ENCODE measurements around the gene OR6B3. TPM values are rescaled to one million over a fixed set of nuclear protein-coding genes. Genes with fewer than 3 reads are reported as not detected.
A peak's percentile ranks its signal among the peaks of the same experiment; 100 is the strongest.

The OR6B3 gene
- total and polyA plus RNA-seq, 7 donors: not detected

- intact Hi-C loops (cut with DNase I): no loop called here
- no peak for DNase-seq
These were observed 31.7 kb downstream of the OR6B3 start for GRCh38 chr2:240021488-240022104.

GRCh38 chr2:240018071-240018750 lies 35.1 kb downstream of the OR6B3 start:
- Histone ChIP-seq H3K9me3 (no peaks in the 10 kb centered on the region), H3K4me1 (peaks cover 0 to 20% (median 5%) of the 10 kb centered on the region in 4 donors), H3K36me3 (peaks cover 20 to 78% (median 62%) of the 10 kb centered on the region in 4 donors), H3K27ac (no peak overlapping the region), H3K27me3 (no peaks in the 10 kb centered on the region), H3K4me3 (no peak overlapping the region)
- WGBS, 2 donors: 96 to 97% methylated on average over 11 of the region's 11 CpGs
- TF ChIP-seq EP300 (IDR thresholded peaks at IDR 0.05) (no peak), CTCF (IDR thresholded peaks at IDR 0.05) (no peak), POLR2A (IDR thresholded peaks at IDR 0.05) (no peak), POLR2AphosphoS5 (IDR thresholded peaks at IDR 0.05) (no peak)
- DNase-seq: no peak
- intact Hi-C loops (cut with DNase I): no loop called here

More at GRCh38 chr2:240021488-240022104, 31.7 kb downstream of the OR6B3 start:
- 48 to 61% methylated on average over 9 of the region's 9 CpGs for WGBS, 2 donors
- Histone ChIP-seq H3K4me1 (peaks cover 0 to 34% (median 20%) of the 10 kb centered on the region in 4 donors), H3K36me3 (peaks cover 15 to 44% (median 37%) of the 10 kb centered on the region in 4 donors), H3K27me3 (no peaks in the 10 kb centered on the region), H3K9me3 (no peaks in the 10 kb centered on the region), H3K27ac (no peak overlapping the region), H3K4me3 (no peak overlapping the region)
- no peak for TF ChIP-seq POLR2AphosphoS5 (IDR thresholded peaks at IDR 0.05)
- TF ChIP-seq EP300 (IDR thresholded peaks at IDR 0.05): no peak
- no peak for TF ChIP-seq POLR2A (IDR thresholded peaks at IDR 0.05)
- TF ChIP-seq CTCF (IDR thresholded peaks at IDR 0.05): peak in 3 of 4 experiments; percentile 41 to 75 (median 66)

GRCh38 chr2:240014327-240014726 lies 39.0 kb downstream of the OR6B3 start:
- no peak overlapping the region for H3K4me3 ChIP-seq
- no peaks in the 10 kb centered on the region for H3K9me3 ChIP-seq
- intact Hi-C loops (cut with DNase I): no loop called here
- 95 to 97% methylated on average over 9 of the region's 9 CpGs for WGBS, 2 donors
- DNase-seq: no peak
- no peak overlapping the region for H3K27ac ChIP-seq
- H3K36me3 ChIP-seq: peaks cover 15 to 100% (median 68%) of the 10 kb centered on the region in 4 donors
- H3K27me3 ChIP-seq: no peaks in the 10 kb centered on the region
- no peaks in the 10 kb centered on the region for H3K4me1 ChIP-seq
- TF ChIP-seq POLR2AphosphoS5 (IDR thresholded peaks at IDR 0.05) (no peak), CTCF (IDR thresholded peaks at IDR 0.05) (no peak), POLR2A (IDR thresholded peaks at IDR 0.05) (no peak), EP300 (IDR thresholded peaks at IDR 0.05) (no peak)

GRCh38 chr2:240013343-240013742 lies 40.0 kb downstream of the OR6B3 start:
- no peak for DNase-seq
- Histone ChIP-seq H3K9me3 (no peaks in the 10 kb centered on the region), H3K4me1 (no peaks in the 10 kb centered on the region), H3K27ac (no peak overlapping the region), H3K4me3 (no peak overlapping the region), H3K36me3 (peaks cover 13 to 99% (median 63%) of the 10 kb centered on the region in 4 donors), H3K27me3 (no peaks in the 10 kb centered on the region)
- 95% methylated on average over 1 of the region's 1 CpG for WGBS, 2 donors
- intact Hi-C loops (cut with DNase I): no loop called here
- TF ChIP-seq EP300 (IDR thresholded peaks at IDR 0.05): no peak
- no peak for TF ChIP-seq CTCF (IDR thresholded peaks at IDR 0.05)
- no peak for TF ChIP-seq POLR2AphosphoS5 (IDR thresholded peaks at IDR 0.05)
- TF ChIP-seq POLR2A (IDR thresholded peaks at IDR 0.05): no peak
